ENCODE results near the gene PRRX1. TPM values are rescaled to one million over a fixed set of nuclear protein-coding genes. Genes with fewer than 3 reads are reported as not detected.

The PRRX1 gene
- total RNA-seq, 4 donors from 2014 or later = 25.4 to 44.0 (median 40.6) TPM

- DNase-seq (ENCODE audit: low spot score) (no peak), ATAC-seq (ENCODE audit: low FRiP score) (no peak)
- no peak for TF ChIP-seq CTCF (IDR thresholded peaks at IDR 0.05)
These were observed 7.7 kb downstream of the PRRX1 start for GRCh38 chr1:170671629-170671963.

DNA sequence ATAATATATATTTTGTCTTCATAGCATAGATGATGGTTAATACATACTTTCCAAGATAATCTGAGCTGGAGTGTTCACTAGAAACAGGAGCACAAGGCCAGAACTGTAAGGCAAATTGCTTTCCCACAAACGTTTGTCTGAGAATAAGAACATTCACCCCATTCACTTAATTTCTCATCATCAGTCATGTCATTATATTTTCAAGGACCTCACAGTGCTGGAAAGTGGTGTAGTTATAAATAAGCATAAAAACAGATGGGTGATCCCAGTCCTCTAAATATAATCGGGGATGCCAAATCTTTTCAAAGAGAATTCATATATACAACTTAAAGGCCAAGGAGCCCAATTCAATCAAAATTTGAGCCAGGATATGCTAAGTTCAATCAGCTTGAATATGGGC lies 8.4 kb downstream of the PRRX1 start:
- DNase-seq (ENCODE audit: low spot score) (no peak), ATAC-seq (ENCODE audit: low FRiP score) (no peak)
- TF ChIP-seq CTCF (IDR thresholded peaks at IDR 0.05) = no peak

- DNase-seq (ENCODE audit: low spot score) (no peak), ATAC-seq (ENCODE audit: low FRiP score) (no peak)
- no peak for TF ChIP-seq CTCF (IDR thresholded peaks at IDR 0.05)
These were observed 10.3 kb downstream of the PRRX1 start for GRCh38 chr1:170674239-170674638.

DNA sequence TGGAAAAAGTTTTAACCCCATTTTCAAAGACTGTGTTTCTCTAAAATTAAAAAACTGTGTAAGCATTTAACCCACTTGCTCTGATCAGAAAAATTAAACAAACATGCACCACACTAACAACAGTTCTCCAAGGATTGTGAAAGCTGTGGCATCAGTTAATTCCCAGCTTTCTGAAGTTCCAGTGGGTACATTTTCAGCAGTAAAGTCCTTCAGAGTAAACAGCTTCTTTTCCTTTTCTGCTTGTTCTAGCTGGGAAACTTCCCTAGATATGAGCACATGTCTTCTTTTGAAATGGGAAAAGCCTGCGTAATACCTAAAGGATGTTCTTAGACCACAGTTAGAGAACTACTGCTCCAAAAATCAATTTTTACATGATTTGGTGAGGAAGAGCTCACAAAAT lies 11.1 kb downstream of the PRRX1 start:
- no peak for TF ChIP-seq CTCF (IDR thresholded peaks at IDR 0.05)
- no peak for DNase-seq (ENCODE audit: low spot score)
- no peak for ATAC-seq (ENCODE audit: low FRiP score)

DNA sequence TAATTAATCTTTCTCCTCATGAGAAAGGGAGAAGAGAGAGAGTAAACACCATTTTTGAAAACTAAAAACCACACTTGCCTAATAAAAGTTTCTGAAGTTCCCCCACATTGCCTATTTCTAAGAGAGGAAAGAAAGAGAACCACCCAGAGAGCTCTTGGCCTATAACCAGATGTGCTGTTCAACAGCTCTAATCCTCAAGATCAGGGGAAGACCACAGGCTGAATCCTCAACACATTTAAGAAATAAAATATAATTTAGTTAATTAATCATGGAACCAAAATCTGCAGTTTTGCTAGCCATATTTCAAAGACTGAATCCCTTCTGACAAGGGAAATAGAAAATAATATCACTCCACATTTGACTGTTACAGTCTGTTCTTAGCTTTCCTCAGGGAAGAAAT lies 11.9 kb downstream of the PRRX1 start:
- no peak for ATAC-seq (ENCODE audit: low FRiP score)
- TF ChIP-seq CTCF (IDR thresholded peaks at IDR 0.05) = no peak

DNA sequence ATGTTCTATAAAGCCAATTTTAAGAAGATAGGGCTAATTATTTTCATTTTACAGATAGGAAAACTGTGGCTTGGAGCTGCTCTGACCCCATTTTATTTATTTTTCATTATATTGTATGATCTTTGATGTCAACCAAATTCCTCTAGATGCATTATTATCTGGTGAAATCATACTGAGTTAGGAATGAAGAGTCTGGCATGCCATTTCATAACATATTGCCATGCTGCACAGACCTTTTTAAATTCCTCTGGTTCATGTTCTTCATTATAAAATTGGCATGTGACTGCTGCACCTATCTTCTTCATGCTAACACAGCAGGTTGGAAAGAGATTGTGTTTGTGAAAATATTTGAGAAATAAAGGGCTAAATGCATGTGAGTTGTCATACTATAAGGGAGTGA lies 12.7 kb downstream of the PRRX1 start:
- ATAC-seq (ENCODE audit: low FRiP score) (no peak), DNase-seq (ENCODE audit: low spot score) (no peak)
- TF ChIP-seq CTCF (IDR thresholded peaks at IDR 0.05) = no peak

More for the DNA sequence above, 11.9 kb downstream of the PRRX1 start:
- DNase-seq (ENCODE audit: low spot score) = no peak

DNA sequence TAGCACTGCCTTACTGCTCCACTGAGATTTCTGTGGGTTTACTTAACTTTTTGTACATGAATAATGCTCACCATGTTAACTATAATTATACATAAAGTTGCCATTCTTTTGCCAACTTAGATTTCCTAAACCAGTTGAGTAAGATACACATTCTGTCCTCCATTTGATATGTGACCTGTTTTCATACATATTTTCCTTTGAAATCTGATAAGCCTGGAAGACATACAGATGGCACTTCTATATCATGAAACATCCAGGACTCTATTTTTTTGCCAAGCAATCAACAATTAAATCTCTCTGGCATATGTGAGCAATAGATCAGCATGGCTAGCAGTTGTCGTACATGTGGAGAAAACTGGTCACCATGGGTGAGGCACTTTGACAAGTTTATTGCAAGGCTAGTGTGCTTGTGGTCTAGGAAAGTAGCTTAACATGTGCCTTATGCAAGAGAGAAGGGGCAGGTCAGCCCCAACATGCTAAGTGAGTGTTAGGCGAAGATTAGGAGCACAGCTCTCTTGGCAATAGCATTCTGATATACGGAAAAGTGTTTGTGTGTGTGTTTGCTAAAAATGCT lies 14.2 kb downstream of the PRRX1 start:
- TF ChIP-seq CTCF (IDR thresholded peaks at IDR 0.05) = no peak
- ATAC-seq (ENCODE audit: low FRiP score) (no peak), DNase-seq (ENCODE audit: low spot score) (no peak)
